SU-DHL-6 (cell line): ENCODE data around the gene FN1.
A peak's percentile ranks its signal among the peaks of the same experiment; 100 is the strongest.

Experiments used
- H2AFZ ChIP-seq: fragments of 200-600 bp; sonication (generic); 2 replicates; pipeline ENCODE4 v1.6.1; 2014; ENCODE audit warnings: low read depth, mild to moderate bottlenecking, moderate library complexity, mixed read lengths, antibody characterized with exemption, low read length; ENCODE audit not compliant: severe bottlenecking
- H3F3A ChIP-seq: fragments of 200-600 bp; shearing (Covaris generic); 2 replicates; pipeline ENCODE4 v1.6.0; 2016; ENCODE audit warnings: antibody characterized with exemption, mild to moderate bottlenecking; ENCODE audit not compliant: insufficient read depth
- H3K27ac ChIP-seq: fragments of 200-600 bp; sonication (generic); 2 replicates; pipeline ENCODE4 v1.5.1; 2016; ENCODE audit warnings: low read depth, mild to moderate bottlenecking, low read length, moderate library complexity, mixed read lengths
- H3K27me3 ChIP-seq: fragments of 200-600 bp; sonication (generic), shearing (Covaris generic); 2 replicates; pipeline ENCODE4 v1.6.0; 2014; ENCODE audit warnings: mild to moderate bottlenecking, low read length
- H3K36me3 ChIP-seq: fragments of 200-600 bp; sonication (generic); 2 replicates; pipeline ENCODE4 v1.6.1; 2014; ENCODE audit warnings: mild to moderate bottlenecking, low read length, mixed read lengths
- H3K4me2 ChIP-seq: fragments of 300-600, 200-600 bp; shearing (Covaris generic), sonication (generic); 2 replicates; pipeline ENCODE4 v1.6.0; 2014; ENCODE audit warnings: low read length, low read depth, mild to moderate bottlenecking; ENCODE audit not compliant: poor library complexity, severe bottlenecking
- H3K4me3 ChIP-seq: fragments of 200-600 bp; sonication (generic); 2 replicates; pipeline ENCODE4 v1.5.1; 2014; ENCODE audit warnings: antibody characterized with exemption, low read length, mild to moderate bottlenecking, mixed read lengths; ENCODE audit not compliant: insufficient read depth, poor library complexity, severe bottlenecking
- H3K79me2 ChIP-seq: fragments of 200-600 bp; sonication (generic); 2 replicates; pipeline ENCODE4 v1.6.1; 2014; ENCODE audit warnings: mild to moderate bottlenecking, low read length, moderate library complexity; ENCODE audit not compliant: insufficient read depth
- H3K9ac ChIP-seq: fragments of 200-600 bp; sonication (generic); 2 replicates; pipeline ENCODE4 v1.7.0; 2014; ENCODE audit warnings: mild to moderate bottlenecking, low read length
- H3K9me2 ChIP-seq: fragments of 200-600 bp; sonication (generic); replicated peaks from 2 replicates; pipeline ENCODE4 v1.6.1; 2014; ENCODE audit warnings: low read length; ENCODE audit not compliant: insufficient read depth
- H3K9me3 ChIP-seq: fragments of 200-600 bp; sonication (generic); 2 replicates; pipeline ENCODE4 v1.6.1; 2014; ENCODE audit warnings: low read length, mixed read lengths; ENCODE audit not compliant: insufficient read depth
- H4K20me1 ChIP-seq: fragments of 200-600 bp; sonication (generic); 2 replicates; pipeline ENCODE4 v1.6.1; 2014; ENCODE audit warnings: low read depth, mild to moderate bottlenecking, antibody characterized with exemption, low read length, moderate library complexity, mixed read lengths
- EZH2phosphoT487 ChIP-seq: fragments of 200-600 bp; sonication (generic), shearing (Covaris generic); conservative IDR thresholded peaks from 2 replicates; pipeline ENCODE4 v1.6.1; 2018; ENCODE audit warnings: mild to moderate bottlenecking, antibody characterized with exemption, low read length, moderate library complexity, mixed read lengths
- TF ChIP-seq, protein P1 (sequence below): fragments of 200-600 bp; sonication (generic); IDR thresholded peaks from one replicate; pipeline ENCODE4 v1.5.1; 2017; ENCODE audit warnings: antibody characterized with exemption, mild to moderate bottlenecking, low read length, moderate library complexity; ENCODE audit not compliant: insufficient read depth, poor library complexity, severe bottlenecking

Gene FN1

DNA sequence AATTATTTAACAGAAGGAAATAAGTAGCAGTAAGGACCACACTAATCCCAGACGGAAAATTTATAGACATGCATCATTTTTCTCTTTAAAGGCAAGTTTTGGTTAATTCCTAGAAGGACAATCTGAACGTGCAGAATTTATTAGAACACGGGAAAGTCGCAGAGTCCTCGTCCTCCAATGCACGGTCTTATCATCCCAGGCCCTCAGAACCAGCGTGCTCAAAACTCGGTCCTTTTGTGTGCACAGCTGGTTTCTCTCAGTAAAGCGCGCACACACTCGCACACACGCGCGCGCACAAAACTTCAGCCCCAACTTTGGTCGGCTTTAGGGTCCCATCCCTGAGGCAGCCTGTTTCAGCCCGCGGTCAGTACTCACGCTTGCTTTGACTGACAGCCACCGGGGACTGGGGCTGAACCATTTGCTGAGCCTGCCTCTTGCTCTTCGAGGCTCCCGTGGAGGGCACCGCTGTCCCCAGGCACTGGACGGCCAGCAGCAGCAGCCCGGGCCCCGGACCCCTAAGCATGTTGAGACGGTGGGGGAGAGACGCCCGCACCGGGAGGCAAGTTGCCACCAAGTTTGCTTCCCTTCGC, 493 bp downstream of the FN1 start:
- Histone ChIP-seq H3F3A (no peaks in the 10 kb centered on the region), H3K27me3 (no peaks in the 10 kb centered on the region), H3K9ac (no peak overlapping the region), H4K20me1 (no peaks in the 10 kb centered on the region), H3K9me3 (no peaks in the 10 kb centered on the region), H3K36me3 (no peaks in the 10 kb centered on the region), H2AFZ (no peak overlapping the region), H3K9me2 (no peaks in the 10 kb centered on the region), H3K4me3 (no peak overlapping the region), H3K4me2 (peak overlapping the region; percentile 37), H3K79me2 (no peaks in the 10 kb centered on the region), H3K27ac (no peak overlapping the region)
- TF ChIP-seq EZH2phosphoT487: no peak
- TF ChIP-seq, protein P1, sequence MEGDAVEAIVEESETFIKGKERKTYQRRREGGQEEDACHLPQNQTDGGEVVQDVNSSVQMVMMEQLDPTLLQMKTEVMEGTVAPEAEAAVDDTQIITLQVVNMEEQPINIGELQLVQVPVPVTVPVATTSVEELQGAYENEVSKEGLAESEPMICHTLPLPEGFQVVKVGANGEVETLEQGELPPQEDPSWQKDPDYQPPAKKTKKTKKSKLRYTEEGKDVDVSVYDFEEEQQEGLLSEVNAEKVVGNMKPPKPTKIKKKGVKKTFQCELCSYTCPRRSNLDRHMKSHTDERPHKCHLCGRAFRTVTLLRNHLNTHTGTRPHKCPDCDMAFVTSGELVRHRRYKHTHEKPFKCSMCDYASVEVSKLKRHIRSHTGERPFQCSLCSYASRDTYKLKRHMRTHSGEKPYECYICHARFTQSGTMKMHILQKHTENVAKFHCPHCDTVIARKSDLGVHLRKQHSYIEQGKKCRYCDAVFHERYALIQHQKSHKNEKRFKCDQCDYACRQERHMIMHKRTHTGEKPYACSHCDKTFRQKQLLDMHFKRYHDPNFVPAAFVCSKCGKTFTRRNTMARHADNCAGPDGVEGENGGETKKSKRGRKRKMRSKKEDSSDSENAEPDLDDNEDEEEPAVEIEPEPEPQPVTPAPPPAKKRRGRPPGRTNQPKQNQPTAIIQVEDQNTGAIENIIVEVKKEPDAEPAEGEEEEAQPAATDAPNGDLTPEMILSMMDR: no peak

DNA sequence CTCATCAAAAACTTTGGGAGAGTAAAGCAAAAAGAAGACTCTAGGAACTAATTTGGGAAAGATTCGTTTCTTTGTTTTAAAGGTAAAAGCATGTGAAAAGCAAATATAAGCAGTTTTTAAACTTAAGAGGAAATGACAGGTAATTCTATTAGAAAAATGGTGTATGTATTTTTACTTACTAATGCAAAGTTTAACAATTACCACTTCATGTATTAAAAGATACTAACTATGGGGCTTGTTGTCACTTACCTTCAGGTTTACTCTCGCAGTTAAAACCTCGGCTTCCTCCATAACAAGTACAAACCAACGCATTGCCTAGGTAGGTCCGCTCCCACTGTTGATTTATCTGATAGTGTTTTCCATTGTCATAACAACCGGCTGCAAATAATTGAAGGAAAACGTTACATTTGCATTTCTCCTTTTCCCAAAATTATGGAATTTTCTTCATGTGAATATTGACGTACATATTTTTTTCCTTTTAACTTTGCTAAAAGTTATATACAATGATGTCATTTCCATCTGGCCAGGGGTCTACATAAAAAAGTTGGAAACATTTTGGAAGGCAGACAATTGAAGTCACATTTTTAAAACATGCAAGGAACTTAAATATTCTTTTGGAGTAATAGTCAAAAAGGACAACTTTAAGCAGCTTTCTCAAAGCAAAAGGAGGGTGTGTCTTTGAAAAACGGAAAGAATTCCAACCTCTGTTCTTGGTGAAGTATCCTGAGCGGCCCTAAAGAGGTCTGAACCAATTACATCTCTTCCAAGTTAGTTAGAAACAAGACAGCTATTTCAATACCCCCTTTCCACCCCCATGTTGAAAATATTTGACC, 1.2 kb downstream of the FN1 start:
- Histone ChIP-seq H3F3A (no peaks in the 10 kb centered on the region), H3K36me3 (no peaks in the 10 kb centered on the region), H3K4me3 (no peak overlapping the region), H4K20me1 (no peaks in the 10 kb centered on the region), H3K9ac (no peak overlapping the region), H3K9me2 (no peaks in the 10 kb centered on the region), H2AFZ (no peak overlapping the region), H3K79me2 (no peaks in the 10 kb centered on the region), H3K4me2 (no peak overlapping the region), H3K9me3 (no peaks in the 10 kb centered on the region), H3K27ac (no peak overlapping the region), H3K27me3 (no peaks in the 10 kb centered on the region)
- TF ChIP-seq, protein P1: no peak

DNA sequence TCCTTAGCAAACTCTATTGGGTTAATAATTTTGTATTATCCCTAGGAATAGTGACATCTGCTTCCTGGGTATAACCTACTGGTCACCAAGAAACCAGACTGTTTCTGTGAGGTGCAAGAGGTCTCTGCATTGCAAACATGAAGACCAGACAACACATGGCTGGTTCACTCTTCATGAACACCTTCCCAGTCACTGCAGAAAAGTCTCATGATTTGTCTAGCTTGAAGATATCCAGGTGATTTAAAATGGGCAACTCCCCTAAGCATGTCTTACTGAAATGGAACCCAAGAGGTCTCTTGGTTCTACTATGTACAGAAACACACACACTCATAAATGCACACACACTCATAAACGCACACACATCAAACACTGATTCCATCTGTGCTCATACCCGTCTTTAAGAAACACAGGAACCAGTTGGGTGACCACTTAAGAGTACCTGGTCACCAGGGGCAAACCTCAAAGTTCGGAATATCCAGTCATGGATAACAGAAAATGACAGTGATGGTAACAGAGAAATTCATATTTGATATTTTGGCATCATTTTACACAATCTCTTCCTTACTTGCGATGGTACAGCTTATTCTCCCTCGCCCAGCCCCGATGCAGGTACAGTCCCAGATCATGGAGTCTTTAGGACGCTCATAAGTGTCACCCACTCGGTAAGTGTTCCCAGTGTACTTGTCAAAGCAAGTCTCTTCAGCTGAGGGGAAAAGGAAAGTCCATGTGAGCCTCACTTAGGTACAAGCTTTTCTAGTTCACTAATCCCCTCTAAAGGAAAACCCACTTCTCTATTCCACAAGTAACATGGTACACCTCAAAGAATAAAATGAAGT, 2.9 kb downstream of the FN1 start:
- Histone ChIP-seq H2AFZ (no peak overlapping the region), H3K36me3 (no peaks in the 10 kb centered on the region), H3K9ac (no peak overlapping the region), H3K9me2 (no peaks in the 10 kb centered on the region), H3K4me3 (no peak overlapping the region), H4K20me1 (no peaks in the 10 kb centered on the region), H3K4me2 (no peak overlapping the region), H3F3A (no peaks in the 10 kb centered on the region), H3K9me3 (no peaks in the 10 kb centered on the region), H3K27ac (no peak overlapping the region), H3K27me3 (no peaks in the 10 kb centered on the region), H3K79me2 (no peaks in the 10 kb centered on the region)
- TF ChIP-seq, protein P1: no peak
- TF ChIP-seq EZH2phosphoT487: no peak
